CD4-positive, alpha-beta T cell treated with Interleukin-4 for 1 hour (primary cell): ENCODE results near the gene ADD2.
"Not testable (repeated sequence)": the region's sequence is repeated elsewhere in the genome, so short reads cannot be mapped to it uniquely, and the experiment has no call there.

Source experiments
- DNase-seq, 2 donors: peaks; one replicate each; pipeline ENCODE4 v3.0.0-alpha.2; 2020 to 2022

The ADD2 gene

GRCh38 chr2:70630761-70631160 lies 137.2 kb downstream of the ADD2 start:
- no peak for DNase-seq

GRCh38 chr2:70627211-70627898 lies 140.6 kb downstream of the ADD2 start:
- DNase-seq, result no peak

GRCh38 chr2:70626254-70626990 lies 141.6 kb downstream of the ADD2 start:
- no peak for DNase-seq

- DNase-seq, result not testable (repeated sequence)
Measured at GRCh38 chr2:70621536-70621935, 146.5 kb downstream of the ADD2 start.

- DNase-seq, result no peak
Measured at GRCh38 chr2:70620020-70620419, 148.0 kb downstream of the ADD2 start.

- DNase-seq, result no peak
Measured at GRCh38 chr2:70619167-70619566, 148.8 kb downstream of the ADD2 start.

GRCh38 chr2:70616168-70616694 lies 151.8 kb downstream of the ADD2 start:
- DNase-seq, result no peak

GRCh38 chr2:70615222-70615621 lies 152.8 kb downstream of the ADD2 start:
- DNase-seq, result no peak

GRCh38 chr2:70613521-70613920 lies 154.5 kb downstream of the ADD2 start:
- DNase-seq, result no peak

GRCh38 chr2:70612574-70612973 lies 155.4 kb downstream of the ADD2 start:
- DNase-seq, result no peak

GRCh38 chr2:70608373-70608772 lies 159.6 kb downstream of the ADD2 start:
- DNase-seq, result no peak

- no peak for DNase-seq
Measured at GRCh38 chr2:70607121-70607561, 160.9 kb downstream of the ADD2 start.
